NCI-H460 (cell line): ENCODE measurements around the gene PSD4. TPM values are rescaled to one million over a fixed set of nuclear protein-coding genes. Genes with fewer than 3 reads are reported as not detected.

Experiments
- DNase-seq: peaks from one replicate; pipeline ENCODE4 v3.0.0-alpha.2; 2016; ENCODE audit warnings: low read depth; ENCODE audit errors: extremely low read depth
- total RNA-seq: library from RNA; depleted of rRNA; stranded (reverse); fragments of >200 nt; shearing (Covaris generic); gene quantifications from 2 replicates; pipeline ENCODE4 v1.2.3, GENCODE V29; 2014; rRNA removed

PSD4 gene
- total RNA-seq, 1 experiment from 2014 or later: 0.64 TPM

DNA sequence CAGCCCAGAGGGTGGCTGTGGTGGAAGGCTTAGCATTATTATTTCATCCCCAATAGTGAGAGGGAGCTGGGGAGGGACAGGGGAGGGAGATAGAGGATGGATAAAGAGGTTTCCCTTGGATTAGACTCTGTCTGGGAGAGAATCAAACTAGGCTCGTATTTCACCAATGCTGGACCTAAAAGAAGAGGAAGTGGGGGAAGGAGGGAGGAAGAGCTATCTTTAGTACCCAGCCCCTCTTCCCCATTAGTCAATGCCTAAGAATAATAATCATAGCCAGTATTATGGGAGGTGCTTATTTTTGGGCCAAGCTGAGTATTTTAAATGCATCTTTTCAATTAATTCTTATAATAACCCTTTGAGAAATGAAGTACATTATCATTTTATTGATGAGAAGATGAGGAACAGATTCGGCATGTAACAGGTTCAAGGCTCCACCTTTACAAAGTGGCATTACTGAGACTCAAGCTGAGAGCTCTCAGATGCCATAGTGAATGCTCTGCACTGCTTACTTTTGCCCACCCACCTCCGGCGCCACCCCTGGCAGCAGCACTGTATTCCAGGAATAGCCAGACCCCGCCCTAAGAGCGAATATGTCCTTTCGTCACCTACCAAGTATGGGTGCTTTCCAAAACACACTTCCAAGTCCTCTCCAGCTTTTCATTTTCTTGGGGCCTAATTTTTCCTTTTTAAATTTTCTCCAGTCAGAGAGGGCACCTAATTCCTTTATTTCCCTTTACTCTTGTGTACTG lies 83.9 kb downstream of the PSD4 start:
- DNase-seq: no peak

DNA sequence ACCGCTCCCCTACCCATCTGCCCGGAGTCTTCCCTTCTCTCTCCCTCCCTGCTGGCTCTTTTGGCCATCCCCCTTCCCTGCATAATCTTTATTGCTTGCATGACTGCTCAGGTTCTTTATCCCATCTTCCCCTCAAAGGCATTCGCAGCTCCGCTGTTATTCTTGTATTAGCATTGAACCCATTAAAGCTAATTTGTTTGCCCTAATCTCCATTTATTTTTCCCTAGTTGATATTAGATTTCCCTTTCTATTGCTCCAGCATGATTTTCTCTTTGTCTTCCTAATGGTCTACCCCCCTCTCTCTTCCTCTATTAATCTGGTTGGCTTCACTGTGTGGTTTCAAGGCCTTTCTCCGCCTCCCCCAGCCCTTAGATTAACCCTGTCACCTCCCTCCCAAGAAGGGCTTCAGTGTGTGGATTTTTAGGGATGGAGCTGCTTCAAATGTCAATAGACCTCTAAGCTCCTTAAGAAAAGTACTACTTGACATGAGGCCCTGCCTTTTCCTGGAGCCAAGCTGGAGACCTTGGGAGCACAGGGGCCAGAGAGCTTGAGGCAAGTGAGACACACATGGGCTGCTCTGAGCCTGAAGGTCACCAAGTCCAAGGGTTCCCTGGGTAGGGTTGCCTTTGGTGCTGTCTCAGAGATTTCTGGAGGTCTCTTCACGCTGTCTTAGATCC lies 84.8 kb downstream of the PSD4 start:
- no peak for DNase-seq

Other genes starting within 250 kb of the PSD4 start
- gene IL36G, start 196.0 kb upstream of the PSD4 start, total RNA-seq: not detected in 2 replicates
- gene IL36A, start 168.5 kb upstream of the PSD4 start, total RNA-seq: not detected in 2 replicates
- gene IL36B, start 121.1 kb upstream of the PSD4 start, total RNA-seq: not detected in 2 replicates
- gene IL36RN, start 114.8 kb upstream of the PSD4 start, total RNA-seq: not detected in 2 replicates
- gene IL1F10, start 106.0 kb upstream of the PSD4 start, total RNA-seq: not detected in 2 replicates
- not detected in 2 replicates for gene IL1RN, start 46.4 kb upstream of the PSD4 start, total RNA-seq
- 1.0 and 1.4 TPM in 2 replicates for gene PAX8, start 105.0 kb downstream of the PSD4 start, total RNA-seq